GM20000 (cell line): ENCODE measurements around the gene PLBD2.

Source experiments
- DNase-seq: peaks from one replicate; pipeline ENCODE4 v3.0.0; 2012; ENCODE audit warnings: low spot score
- TF ChIP-seq, protein P1 (sequence below): IDR thresholded peaks from 2 replicates; pipeline ENCODE4 v1.5.1; 2012; ENCODE audit warnings: mild to moderate bottlenecking, control low read depth; ENCODE audit errors: extremely low read depth, missing control alignments

Gene PLBD2

DNA sequence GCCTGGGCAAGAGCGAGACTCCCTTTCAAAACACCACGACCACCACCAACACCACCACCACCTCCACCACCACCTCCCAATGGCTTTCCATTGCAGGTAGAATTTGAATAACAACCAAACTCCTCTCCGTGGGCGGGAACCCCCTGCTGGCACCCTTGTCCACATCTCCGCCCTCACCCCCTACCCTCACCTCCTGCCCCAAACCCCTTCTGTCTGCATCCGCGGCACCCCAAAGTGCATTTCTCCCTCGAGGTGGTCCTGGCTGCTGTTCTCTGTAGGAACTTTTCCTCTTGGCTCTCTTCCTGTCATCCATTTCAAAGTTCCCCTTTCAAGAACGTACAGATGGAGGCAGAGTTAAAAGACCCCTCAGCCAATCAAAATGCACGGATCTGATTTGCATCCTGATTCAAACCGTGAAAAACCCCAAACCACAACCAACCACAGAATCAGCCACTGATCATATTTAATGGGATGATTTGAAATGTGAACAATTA, 67.6 kb downstream of the PLBD2 start:
- peak; percentile 36 for DNase-seq
- TF ChIP-seq, protein P1, sequence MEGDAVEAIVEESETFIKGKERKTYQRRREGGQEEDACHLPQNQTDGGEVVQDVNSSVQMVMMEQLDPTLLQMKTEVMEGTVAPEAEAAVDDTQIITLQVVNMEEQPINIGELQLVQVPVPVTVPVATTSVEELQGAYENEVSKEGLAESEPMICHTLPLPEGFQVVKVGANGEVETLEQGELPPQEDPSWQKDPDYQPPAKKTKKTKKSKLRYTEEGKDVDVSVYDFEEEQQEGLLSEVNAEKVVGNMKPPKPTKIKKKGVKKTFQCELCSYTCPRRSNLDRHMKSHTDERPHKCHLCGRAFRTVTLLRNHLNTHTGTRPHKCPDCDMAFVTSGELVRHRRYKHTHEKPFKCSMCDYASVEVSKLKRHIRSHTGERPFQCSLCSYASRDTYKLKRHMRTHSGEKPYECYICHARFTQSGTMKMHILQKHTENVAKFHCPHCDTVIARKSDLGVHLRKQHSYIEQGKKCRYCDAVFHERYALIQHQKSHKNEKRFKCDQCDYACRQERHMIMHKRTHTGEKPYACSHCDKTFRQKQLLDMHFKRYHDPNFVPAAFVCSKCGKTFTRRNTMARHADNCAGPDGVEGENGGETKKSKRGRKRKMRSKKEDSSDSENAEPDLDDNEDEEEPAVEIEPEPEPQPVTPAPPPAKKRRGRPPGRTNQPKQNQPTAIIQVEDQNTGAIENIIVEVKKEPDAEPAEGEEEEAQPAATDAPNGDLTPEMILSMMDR, result no peak

GRCh38 chr12:113427882-113428281, 69.5 kb downstream of the PLBD2 start:
- TF ChIP-seq, protein P1, result no peak
- DNase-seq, result no peak

DNA sequence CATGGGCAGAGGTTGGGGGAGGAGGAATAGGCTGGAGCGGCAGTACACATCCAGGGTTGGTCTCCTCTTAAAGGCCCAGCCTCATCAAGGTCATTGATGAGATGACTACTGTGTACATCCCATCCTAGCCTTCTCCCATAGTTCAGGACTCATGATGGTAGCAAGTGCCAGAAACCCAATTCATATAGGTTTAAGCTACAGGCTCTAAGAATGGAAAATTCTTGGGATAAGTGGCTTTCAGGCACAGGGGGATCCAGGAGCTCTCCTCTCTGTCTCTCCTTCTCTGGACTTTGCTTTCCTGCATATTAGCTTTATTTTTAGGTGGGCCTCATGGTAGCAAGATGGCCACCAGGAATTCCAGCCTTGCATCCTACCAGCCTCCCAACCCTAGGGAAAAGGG, 70.1 kb downstream of the PLBD2 start:
- TF ChIP-seq, protein P1, result no peak
- DNase-seq, result no peak

DNA sequence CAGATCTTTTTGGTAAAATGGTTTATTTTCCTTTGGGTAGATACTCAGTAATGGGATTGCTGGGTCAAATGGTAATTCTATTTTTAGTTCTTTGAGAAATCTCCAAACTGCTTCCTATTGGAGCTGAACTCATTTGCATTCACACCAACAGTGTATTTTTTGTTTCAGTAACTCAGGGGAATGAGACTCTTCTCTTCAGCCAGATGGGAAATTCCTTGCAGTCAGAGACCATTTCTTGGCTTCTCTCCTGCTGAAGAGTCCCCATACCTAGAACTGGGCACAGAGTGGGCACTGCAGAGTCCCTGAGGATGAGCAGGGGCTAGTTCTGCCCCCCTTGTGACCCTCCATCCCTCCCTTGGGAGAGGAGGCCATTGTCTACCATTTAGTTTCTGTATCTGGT, 74.6 kb downstream of the PLBD2 start:
- DNase-seq, result no peak
- TF ChIP-seq, protein P1, result no peak

GRCh38 chr12:113435367-113435766, 77.0 kb downstream of the PLBD2 start:
- TF ChIP-seq, protein P1, result no peak
- no peak for DNase-seq

DNA sequence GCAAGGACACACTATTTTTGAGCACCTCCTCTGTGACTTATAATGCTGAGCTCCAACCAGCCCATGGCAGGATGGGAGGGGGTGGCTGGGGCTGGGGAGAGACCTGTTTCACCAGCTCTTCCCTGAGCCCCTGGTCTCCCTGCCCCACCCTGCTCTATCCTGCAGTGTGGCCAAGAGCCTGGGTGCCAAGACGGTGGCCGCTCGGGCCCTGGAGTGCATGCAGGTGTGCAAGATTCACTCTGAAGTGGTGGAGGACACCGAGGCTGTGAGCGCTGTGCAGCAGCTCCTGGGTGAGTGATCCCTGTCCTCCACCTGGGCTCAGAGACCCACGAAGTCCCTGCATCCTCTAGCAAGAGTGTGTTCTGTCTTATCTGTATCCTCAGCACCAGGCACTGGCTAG, 78.2 kb downstream of the PLBD2 start:
- TF ChIP-seq, protein P1, result no peak
- no peak for DNase-seq

DNA sequence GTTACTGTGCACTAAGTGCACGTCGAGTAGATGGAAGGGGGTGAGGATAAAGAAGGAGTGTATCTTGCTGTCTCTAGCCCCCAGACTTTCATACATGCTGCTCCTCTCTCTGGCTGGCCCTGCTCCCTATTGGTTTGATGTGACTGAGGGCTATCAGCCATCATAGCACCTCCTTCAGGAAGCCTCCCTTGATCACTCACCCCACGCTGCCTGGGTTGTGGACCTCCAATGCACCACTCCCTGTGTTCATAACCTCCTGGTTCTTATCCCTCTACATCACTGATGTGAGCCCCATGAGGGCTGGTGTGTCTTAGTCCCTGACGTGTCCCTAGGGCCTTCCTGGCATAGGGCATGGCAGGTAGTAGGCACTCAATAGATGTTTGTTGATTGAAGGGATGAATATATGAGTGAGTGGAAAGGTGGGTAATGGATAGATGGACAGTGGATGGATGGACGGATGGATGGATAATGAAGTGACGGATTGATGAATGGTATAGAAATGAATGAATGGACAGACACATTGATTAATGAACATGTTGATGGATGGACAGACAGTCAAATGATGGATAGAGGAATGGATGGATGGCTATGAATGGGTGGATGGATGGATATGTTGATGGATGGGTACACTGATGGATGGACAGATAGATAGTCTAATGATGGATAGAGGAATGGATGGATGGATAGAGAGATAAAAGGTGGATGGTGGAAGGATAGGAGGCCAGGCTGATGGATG, 78.8 kb downstream of the PLBD2 start:
- DNase-seq, result no peak
- TF ChIP-seq, protein P1, result no peak
